ENCODE data around the gene INTS11. TPM values are rescaled to one million over a fixed set of nuclear protein-coding genes. Genes with fewer than 3 reads are reported as not detected.

The INTS11 gene
- total and polyA plus RNA-seq, 9 of the 15 experiments (the other 6 are each of a cell fraction or from before 2014, with no cell fraction given) = 3.6 to 183 (median 110) TPM

DNA sequence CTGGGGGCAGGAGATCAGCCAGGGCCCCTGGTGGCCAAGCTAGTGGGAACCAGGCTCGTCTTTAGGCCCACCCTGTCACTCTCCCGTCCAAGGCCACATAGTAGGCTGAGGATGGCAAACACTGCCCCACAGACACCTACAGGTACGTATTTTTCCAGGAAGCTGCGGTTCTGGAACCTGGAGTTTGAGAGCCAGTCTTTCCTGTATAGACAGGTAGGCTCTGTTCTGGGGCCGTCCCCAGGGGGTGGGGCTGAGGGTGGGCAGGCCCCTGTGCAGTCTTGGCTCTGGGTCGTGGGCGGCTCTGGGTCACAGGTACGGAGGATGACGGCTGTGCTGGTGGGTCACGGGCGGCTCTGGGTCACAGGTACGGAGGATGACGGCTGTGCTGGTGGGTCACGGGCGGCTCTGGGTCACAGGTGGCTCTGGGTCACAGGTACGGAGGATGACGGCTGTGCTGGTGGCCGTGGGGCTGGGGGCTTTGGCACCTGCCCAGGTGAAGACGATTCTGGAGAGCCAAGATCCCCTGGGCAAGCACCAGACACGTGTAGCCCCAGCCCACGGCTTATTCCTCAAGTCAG, 13.9 kb downstream of the INTS11 start (continued):
- TF ChIP-seq, protein P1, sequence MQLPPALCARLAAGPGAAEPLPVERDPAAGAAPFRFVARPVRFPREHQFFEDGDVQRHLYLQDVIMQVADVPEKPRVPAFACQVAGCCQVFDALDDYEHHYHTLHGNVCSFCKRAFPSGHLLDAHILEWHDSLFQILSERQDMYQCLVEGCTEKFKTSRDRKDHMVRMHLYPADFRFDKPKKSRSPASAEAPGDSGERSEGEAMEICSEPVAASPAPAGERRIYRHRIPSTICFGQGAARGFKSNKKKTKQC (CRISPR knock-in tag; IDR thresholded peaks at IDR 0.05) = no peak
- TF ChIP-seq MYC (IDR thresholded peaks at IDR 0.05; ENCODE audit: low read depth, low read length) = no peak
- no peak for TF ChIP-seq MYC (CRISPR knock-in tag; IDR thresholded peaks at IDR 0.05; ENCODE audit: borderline replicate concordance, low read depth)
- no peak for TF ChIP-seq ZNF507 (tag; conservative IDR thresholded peaks at IDR 0.05)
- no peak for TF ChIP-seq ZNF253 (CRISPR knock-in tag; conservative IDR thresholded peaks at IDR 0.05)
- no peak for TF ChIP-seq TAF9B (IDR thresholded peaks at IDR 0.05; ENCODE audit: partially characterized antibody)
- TF ChIP-seq SAP30 (IDR thresholded peaks at IDR 0.05; ENCODE audit: borderline replicate concordance, insufficient read depth, low read depth, low read length, poor library complexity, severe bottlenecking) = no peak
- no peak for TF ChIP-seq ZFP1 (CRISPR knock-in tag; IDR thresholded peaks at IDR 0.05)

DNA sequence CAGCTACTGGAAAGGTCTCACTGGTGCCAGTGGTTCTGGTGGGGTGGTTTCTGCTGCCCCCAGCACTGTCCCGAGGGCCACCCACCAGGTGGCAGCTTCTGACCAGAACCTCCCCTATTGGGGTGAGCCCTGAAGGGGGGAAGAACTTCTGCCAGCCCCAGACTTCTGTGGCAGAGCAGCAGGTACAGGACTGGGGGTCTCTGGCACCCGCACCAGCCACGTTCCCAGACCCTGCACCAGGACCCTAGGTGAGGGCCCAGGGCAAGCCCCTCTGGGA, 14.4 kb downstream of the INTS11 start:
- WGBS (ENCODE audit: insufficient coverage, low coverage, missing lambda C conversion rate) = 83% methylated on average over 3 of the region's 3 CpGs
- Histone ChIP-seq H3K9ac (ENCODE audit: insufficient read depth in 1 of 2, low read depth in 2 of 2, low read length in 2 of 2) (peak overlapping the region in 1 of 2 experiments; percentile 97; a peak in 2 of 4 replicates), H3K27me3 (ENCODE audit: control insufficient read depth in 2 of 2, insufficient read depth in 2 of 2, low read length in 2 of 2) (no peaks in the 10 kb centered on the region), H3K79me2 (ENCODE audit: control insufficient read depth, insufficient read depth, low read length) (peaks cover 53% of the 10 kb centered on the region), H3K9me1 (ENCODE audit: control insufficient read depth, insufficient read depth, low read length) (no peaks in the 10 kb centered on the region), H3K27ac (ENCODE audit: extremely low read depth, low read depth, low read length) (no peak overlapping the region), H3K36me3 (ENCODE audit: control insufficient read depth, insufficient read depth, low read length) (peaks cover 60% of the 10 kb centered on the region), H3K9me3 (replicated peaks; ENCODE audit: control insufficient read depth, insufficient read depth, low read depth, low read length) (no peaks in the 10 kb centered on the region), H3K4me2 (ENCODE audit: insufficient read depth, low read length) (0 out of 2 replicates have a peak overlapping the region, but pooled peaks have one; percentile 88), H3K4me3 (peak overlapping the region; percentile 94; the same call in 1 of the 2 replicates), H2AFZ (ENCODE audit: low read depth, low read length) (no peak overlapping the region), H3K4me1 (replicated peaks in 1 of 2; ENCODE audit: control insufficient read depth in 2 of 2, insufficient read depth in 2 of 2, low read length in 2 of 2) (peaks cover 30 to 97% of the 10 kb centered on the region in 2 experiments), H4K20me1 (replicated peaks; ENCODE audit: control insufficient read depth, insufficient read depth, low read length) (peaks cover 16% of the 10 kb centered on the region)
- no TSS peak for BruUV-seq (replicated peaks)
- no peak for FAIRE-seq
- ChIA-PET CTCF (ENCODE audit: low intra/inter-chr PET ratio) (interaction anchor here (0.7 kb wide), 1 partner anchor 742 kb away, joined by 3 read pairs; no protein-coding TSS in a partner anchor), POLR2A (interaction anchor here (0.7 to 3.5 kb wide), 4 partner anchors 10 to 127 kb away, joined by 3 to 30 read pairs (median 4); no protein-coding TSS in a partner anchor)
- no peak for DNase-seq (ENCODE audit: extremely low read depth in 1 of 4, low spot score in 3 of 4)
- no peak for ATAC-seq
- in situ Hi-C loops (cut with MboI) (no loop called here), intact Hi-C loops (cut with micrococcal nuclease) (no loop called here)
- TF ChIP-seq ZNF282 (CRISPR knock-in tag; IDR thresholded peaks at IDR 0.05) (no peak), ZFPM2 (CRISPR knock-in tag; IDR thresholded peaks at IDR 0.05) (no peak), ZNF699 (CRISPR knock-in tag; IDR thresholded peaks at IDR 0.05; ENCODE audit: insufficient replicate concordance) (no peak), GABPB2 (CRISPR knock-in tag; conservative IDR thresholded peaks at IDR 0.05) (no peak), KLF10 (CRISPR knock-in tag; IDR thresholded peaks at IDR 0.05) (no peak), MTA1 (IDR thresholded peaks at IDR 0.05; ENCODE audit: borderline replicate concordance) (no peak), PTTG1 (tag; IDR thresholded peaks at IDR 0.05; ENCODE audit: low read depth) (no peak), ZNF121 (CRISPR knock-in tag; conservative IDR thresholded peaks at IDR 0.05) (no peak), THRAP3 (IDR thresholded peaks at IDR 0.05; ENCODE audit: borderline replicate concordance) (no peak), ETV6 (IDR thresholded peaks at IDR 0.05; ENCODE audit: borderline replicate concordance in 1 of 2, low read depth in 2 of 2, low read length in 1 of 2) (no peak), ETV6 (CRISPR knock-in tag; IDR thresholded peaks at IDR 0.05; ENCODE audit: borderline replicate concordance) (no peak)
- TF ChIP-seq, protein P2, sequence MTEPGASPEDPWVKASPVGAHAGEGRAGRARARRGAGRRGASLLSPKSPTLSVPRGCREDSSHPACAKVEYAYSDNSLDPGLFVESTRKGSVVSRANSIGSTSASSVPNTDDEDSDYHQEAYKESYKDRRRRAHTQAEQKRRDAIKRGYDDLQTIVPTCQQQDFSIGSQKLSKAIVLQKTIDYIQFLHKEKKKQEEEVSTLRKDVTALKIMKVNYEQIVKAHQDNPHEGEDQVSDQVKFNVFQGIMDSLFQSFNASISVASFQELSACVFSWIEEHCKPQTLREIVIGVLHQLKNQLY (CRISPR knock-in tag; conservative IDR thresholded peaks at IDR 0.05) = no peak

Data from K562 (cell line).